Mucosa of descending colon (tissue), 3 donors: ENCODE data around the gene INTS1. TPM values are rescaled to one million over a fixed set of nuclear protein-coding genes. Genes with fewer than 3 reads are reported as not detected.

ENCODE experiments used
- ATAC-seq: fragments of 200-7000 bp; cut with Tn5 transposase; one replicate; pipeline ENCODE4 v1.9.1; 2020; ENCODE audit warnings: mild to moderate bottlenecking, moderate library complexity
- DNase-seq, 3 donors: peaks; one replicate each; pipeline ENCODE4 v3.0.0-alpha.2; 2020
- H3K36me3 ChIP-seq: fragments of 200-600 bp; one replicate; pipeline ENCODE4 v1.8.0; 2021; ENCODE audit warnings: low read depth, mild to moderate bottlenecking
- H3K4me1 ChIP-seq: fragments of 200-600 bp; one replicate; pipeline ENCODE4 v1.8.0; 2021; ENCODE audit warnings: low read depth, mild to moderate bottlenecking
- H3K4me3 ChIP-seq: fragments of 200-600 bp; one replicate; pipeline ENCODE4 v1.8.0; 2021; ENCODE audit warnings: mild to moderate bottlenecking
- H3K9me3 ChIP-seq: fragments of 200-600 bp; one replicate; pipeline ENCODE4 v1.8.0; 2021; ENCODE audit warnings: mild to moderate bottlenecking
- intact Hi-C, 2 donors: fragments of 100-400 bp; cut with DNase I in 1 of 2; cut with micrococcal nuclease in 1 of 2; formaldehyde crosslinking; loops; one replicate each; pipeline versions ENCODE4 v1.11.0 to v1.11.1; 2022; cut with DNase I, micrococcal nuclease
- total RNA-seq, 3 donors: library from RNA; stranded (reverse); fragmentation: NEBNext Ultra II Directional in 2 of 3; extraction: Animal tissue kit (Norgen Biotek cat#: 25700) in 2 of 3; gene quantifications; one replicate each; pipeline versions ENCODE4 v1.2.1 to v1.2.4, GENCODE V29; 2021 to 2023
- TF ChIP-seq, protein P1 (sequence below): fragments of 200-600 bp; IDR thresholded peaks from one replicate; pipeline ENCODE4 v1.8.0; 2022; ENCODE audit warnings: antibody characterized with exemption, mild to moderate bottlenecking
- donor health status: DM: no; HTN: no; CAD: no; lungs with moderate emphysema.
- donor health status: DM: no; HTN: no; CAD: no.
- donor health status: DM: no; HTN: yes; CAD: no.

The INTS1 gene
- total RNA-seq, 3 donors from 2014 or later = 79.6 to 94.3 (median 88.0) TPM

DNA sequence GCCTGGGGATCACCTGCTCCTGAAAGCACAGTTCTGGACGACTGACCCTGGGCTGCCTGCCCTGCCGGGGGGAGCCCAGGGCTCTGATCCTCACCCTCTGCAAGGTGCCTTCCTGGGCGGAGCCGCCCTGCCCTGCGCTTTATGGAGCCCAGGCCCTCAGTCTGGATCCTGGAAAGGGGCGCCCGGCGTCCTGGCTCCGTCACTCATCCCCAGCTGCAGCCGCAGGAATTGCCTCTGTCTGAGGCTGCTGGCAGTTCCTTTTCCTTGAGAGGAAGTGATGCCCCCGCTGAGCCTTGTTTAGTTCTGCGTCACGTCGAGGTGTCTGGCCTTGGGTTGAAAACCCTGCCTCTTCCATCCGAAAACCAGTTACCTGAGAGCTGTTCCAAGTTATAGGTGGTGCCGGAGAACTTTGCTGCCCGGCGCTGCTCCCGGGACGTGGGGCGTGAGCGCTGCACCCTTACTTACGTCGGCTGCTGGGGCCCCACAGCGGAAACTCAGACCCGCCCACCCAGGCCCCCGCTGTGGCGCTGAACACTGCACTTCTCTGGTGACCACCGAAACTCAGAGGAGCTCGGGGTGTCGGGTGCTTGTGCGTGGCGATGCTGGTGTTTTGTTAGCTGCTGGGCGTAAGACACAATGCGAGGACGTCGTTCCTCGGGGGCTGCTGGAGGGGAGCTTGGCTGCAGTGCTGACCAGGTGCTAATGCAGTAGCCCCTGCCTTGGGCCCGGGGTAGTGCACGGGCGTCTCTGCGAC, 31.7 kb upstream of the INTS1 start:
- intact Hi-C loops = no loop called here

DNA sequence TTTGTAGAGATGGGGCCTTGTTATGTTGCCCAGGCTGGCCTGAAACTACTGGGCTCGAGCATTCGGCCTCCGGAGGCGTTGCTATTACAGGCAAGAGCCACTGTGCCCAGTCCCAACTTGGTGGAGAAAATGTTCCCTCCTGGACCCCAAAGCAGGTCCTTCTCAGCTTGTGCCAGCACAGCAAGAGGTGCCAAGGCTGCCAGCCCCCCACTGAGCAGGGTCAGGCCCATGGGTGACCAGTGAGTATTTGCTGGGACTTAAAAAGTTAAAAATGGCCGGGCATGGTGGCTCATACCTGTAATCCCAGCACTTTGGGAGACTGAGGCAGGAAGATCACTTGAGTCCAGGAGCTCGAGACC, 30.9 kb upstream of the INTS1 start:
- no peaks in the 10 kb centered on the region for H3K36me3 ChIP-seq
- TF ChIP-seq, protein P1, sequence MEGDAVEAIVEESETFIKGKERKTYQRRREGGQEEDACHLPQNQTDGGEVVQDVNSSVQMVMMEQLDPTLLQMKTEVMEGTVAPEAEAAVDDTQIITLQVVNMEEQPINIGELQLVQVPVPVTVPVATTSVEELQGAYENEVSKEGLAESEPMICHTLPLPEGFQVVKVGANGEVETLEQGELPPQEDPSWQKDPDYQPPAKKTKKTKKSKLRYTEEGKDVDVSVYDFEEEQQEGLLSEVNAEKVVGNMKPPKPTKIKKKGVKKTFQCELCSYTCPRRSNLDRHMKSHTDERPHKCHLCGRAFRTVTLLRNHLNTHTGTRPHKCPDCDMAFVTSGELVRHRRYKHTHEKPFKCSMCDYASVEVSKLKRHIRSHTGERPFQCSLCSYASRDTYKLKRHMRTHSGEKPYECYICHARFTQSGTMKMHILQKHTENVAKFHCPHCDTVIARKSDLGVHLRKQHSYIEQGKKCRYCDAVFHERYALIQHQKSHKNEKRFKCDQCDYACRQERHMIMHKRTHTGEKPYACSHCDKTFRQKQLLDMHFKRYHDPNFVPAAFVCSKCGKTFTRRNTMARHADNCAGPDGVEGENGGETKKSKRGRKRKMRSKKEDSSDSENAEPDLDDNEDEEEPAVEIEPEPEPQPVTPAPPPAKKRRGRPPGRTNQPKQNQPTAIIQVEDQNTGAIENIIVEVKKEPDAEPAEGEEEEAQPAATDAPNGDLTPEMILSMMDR = no peak
- no peak overlapping the region for H3K4me3 ChIP-seq
- H3K9me3 ChIP-seq = no peaks in the 10 kb centered on the region
- ATAC-seq (no peak), DNase-seq (no peak)
- peaks cover 45% of the 10 kb centered on the region for H3K4me1 ChIP-seq
- intact Hi-C loops = no loop called here

More for the DNA sequence above, 31.7 kb upstream of the INTS1 start:
- Histone ChIP-seq H3K36me3 (no peaks in the 10 kb centered on the region), H3K4me1 (peaks cover 45% of the 10 kb centered on the region), H3K9me3 (no peaks in the 10 kb centered on the region), H3K4me3 (no peak overlapping the region)
- TF ChIP-seq, protein P1 = no peak
- ATAC-seq (no peak), DNase-seq (peak in 1 of 3 donors; percentile 58)

DNA sequence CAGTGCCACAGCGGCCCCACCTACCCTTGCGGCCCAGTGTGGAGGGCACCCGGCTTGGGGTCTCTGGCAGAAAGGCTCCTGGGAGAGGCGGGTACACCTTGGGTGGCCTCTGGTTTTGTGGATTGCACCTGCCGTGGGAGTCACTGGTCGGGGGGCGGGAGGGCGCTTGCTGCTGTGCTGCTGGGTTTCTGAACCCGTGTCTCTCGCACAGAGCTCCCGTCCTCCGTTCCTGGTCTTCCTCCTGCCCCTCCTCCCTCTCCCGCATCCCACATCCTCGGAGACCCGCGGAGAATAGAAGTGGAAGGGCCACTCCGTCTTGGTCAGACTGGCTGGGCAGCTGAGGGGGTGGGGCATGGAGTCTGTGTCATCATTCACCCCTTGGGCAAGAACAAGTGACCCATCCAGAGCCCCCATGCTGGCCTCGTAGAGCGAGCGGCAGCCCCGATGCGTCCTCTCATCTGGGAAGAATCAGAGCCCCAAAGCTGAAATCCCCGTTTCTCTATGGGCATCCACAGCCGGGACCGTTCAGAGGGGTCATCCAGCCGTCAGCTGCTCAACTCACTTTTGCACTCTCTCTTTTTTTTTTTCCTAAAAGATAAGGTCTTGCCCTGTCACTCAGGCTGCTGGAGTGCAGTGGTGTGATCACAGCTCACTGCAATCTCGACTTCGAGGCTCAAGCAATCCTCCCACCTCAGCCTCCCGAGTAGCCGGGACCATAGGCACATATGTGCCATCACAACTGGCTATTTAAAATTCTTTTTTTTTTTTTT, 30.3 kb upstream of the INTS1 start:
- Histone ChIP-seq H3K36me3 (no peaks in the 10 kb centered on the region), H3K4me3 (no peak overlapping the region), H3K4me1 (peaks cover 48% of the 10 kb centered on the region), H3K9me3 (no peaks in the 10 kb centered on the region)
- intact Hi-C loops = no loop called here
- ATAC-seq (no peak), DNase-seq (peak in 2 of 3 donors; percentile 40 to 61)
- TF ChIP-seq, protein P1 = no peak

DNA sequence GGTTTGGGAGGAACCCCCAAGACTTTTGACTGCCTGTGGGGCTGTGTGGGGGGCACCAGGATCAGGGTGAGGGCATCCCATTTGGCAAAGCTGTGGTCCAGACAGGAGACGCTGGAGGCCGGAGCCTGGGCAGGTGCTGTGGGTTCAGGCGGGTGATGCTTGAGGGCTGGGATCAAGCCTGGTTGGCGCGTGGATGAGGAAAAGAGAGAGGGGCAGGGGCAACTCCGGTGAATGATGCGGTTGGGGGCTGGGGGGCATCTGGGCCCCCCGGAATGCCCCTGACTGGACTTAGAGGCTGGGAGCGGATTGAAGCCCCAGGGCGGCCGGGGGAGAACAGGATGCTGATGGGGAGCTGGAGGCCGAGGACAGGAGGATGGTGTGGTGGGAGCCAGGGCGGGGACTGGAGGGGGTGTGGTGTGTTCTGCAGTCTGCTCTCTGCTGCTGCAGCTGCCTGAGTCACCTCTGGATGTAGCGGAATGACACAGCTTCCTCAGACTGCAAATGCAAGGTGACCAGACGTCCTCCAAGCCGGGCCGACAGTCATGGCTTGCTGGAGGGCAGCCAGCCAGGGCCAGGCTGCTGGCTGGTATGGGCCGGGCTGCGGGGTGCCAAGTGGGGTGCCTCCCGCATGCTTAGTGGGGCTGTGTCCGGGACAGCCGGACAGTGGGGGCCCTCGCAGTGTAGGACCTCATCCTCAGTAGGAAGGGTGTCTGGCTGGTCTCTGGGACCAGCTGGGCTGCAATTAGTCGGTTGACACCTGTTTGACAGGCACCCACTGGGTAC, 29.5 kb upstream of the INTS1 start:
- Histone ChIP-seq H3K36me3 (no peaks in the 10 kb centered on the region), H3K9me3 (no peaks in the 10 kb centered on the region), H3K4me3 (no peak overlapping the region), H3K4me1 (peaks cover 48% of the 10 kb centered on the region)
- DNase-seq (peak in 2 of 3 donors; percentile 56 to 75), ATAC-seq (peak; percentile 6)
- TF ChIP-seq, protein P1 = no peak
- intact Hi-C loops = no loop called here

DNA sequence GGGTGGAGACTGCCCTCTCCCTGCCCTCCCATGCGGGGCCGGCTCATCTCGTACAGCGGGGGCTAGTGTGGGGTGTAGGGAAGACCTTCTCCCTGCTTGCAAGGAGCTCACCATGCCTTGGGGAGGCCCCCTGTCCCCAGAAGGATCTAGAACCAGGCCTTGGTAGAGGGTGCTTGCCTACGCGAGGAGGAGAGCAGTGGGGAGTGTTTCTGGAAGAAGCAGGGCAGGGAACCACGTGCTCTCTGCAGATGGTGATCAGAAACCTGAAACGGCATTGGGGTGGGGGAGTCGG, 29.0 kb upstream of the INTS1 start:
- Histone ChIP-seq H3K4me1 (peaks cover 45% of the 10 kb centered on the region), H3K4me3 (no peak overlapping the region), H3K9me3 (no peaks in the 10 kb centered on the region), H3K36me3 (no peaks in the 10 kb centered on the region)
- intact Hi-C loops = no loop called here
- ATAC-seq = no peak
- no peak for DNase-seq
- TF ChIP-seq, protein P1 = no peak
